GM18499 (cell line): ENCODE measurements around the gene TMEM25.
"Not testable (repeated sequence)": the region's sequence is repeated elsewhere in the genome, so short reads cannot be mapped to it uniquely, and the experiment has no call there.

Experiments
- ATAC-seq: cut with Tn5 transposase; IDR thresholded peaks from one replicate; pipeline ENCODE4 v1.9.1; 2021; ENCODE audit warnings: moderate number of reproducible peaks; ENCODE audit not compliant: insufficient read depth, unreplicated experiment

Gene TMEM25

DNA sequence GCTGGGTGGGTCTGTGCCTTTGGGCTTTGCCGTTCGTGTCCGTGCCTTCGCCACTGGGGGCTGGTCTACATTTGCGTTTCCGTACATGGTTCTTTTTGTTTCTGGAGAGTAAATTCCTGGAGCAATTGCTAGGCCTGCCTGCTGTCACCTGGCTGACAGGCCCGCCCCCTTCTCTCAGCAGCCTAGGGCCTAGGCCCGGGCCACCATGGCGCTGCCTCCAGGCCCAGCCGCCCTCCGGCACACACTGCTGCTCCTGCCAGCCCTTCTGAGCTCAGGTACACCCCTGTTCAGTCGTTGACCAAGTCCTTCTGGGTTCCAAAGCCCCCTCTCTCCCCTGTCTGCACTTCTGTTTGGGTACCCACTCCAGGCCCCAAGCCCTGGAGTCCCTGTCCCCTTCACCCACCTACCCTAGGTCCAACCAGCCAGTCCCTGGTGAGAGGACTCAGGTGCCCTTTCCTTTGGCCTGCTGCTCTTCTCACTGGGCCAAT is 649 bp downstream of the TMEM25 start:
- no peak for ATAC-seq

DNA sequence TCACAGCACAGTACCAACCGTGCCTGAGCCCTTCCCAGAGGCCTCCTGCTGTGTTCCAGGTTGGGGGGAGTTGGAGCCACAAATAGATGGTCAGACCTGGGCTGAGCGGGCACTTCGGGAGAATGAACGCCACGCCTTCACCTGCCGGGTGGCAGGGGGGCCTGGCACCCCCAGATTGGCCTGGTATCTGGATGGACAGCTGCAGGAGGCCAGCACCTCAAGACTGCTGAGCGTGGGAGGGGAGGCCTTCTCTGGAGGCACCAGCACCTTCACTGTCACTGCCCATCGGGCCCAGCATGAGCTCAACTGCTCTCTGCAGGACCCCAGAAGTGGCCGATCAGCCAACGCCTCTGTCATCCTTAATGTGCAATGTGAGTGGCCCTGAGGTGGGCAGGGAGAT is 1.1 kb downstream of the TMEM25 start:
- ATAC-seq = no peak

DNA sequence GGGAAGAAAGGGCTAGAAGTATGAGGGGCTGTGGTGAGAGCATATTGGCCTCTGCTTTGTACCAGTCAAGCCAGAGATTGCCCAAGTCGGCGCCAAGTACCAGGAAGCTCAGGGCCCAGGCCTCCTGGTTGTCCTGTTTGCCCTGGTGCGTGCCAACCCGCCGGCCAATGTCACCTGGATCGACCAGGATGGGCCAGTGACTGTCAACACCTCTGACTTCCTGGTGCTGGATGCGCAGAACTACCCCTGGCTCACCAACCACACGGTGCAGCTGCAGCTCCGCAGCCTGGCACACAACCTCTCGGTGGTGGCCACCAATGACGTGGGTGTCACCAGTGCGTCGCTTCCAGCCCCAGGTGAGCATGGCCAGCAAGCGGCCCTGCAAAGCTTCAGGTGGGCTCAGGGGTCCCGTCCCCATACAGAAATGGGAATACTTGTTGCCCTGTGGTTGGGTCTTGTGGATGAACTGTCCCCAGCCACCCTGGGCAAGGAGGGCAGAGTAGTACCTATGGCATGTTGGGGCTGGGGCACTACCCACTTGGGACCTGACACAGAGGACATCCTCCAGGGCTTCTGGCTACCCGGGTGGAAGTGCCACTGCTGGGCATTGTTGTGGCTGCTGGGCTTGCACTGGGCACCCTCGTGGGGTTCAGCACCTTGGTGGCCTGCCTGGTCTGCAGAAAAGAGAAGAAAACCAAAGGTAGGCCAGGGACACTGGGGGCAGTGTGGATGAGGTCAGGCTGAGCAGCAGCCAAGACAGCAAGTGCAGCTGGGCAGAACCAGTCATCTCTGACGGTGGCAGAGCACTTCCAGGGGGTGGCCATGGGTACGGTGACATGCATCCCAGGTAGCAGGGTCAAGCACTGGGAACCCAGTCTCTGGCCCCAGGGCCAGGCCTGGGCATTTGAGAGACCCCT is 2.1 kb downstream of the TMEM25 start:
- ATAC-seq = no peak

DNA sequence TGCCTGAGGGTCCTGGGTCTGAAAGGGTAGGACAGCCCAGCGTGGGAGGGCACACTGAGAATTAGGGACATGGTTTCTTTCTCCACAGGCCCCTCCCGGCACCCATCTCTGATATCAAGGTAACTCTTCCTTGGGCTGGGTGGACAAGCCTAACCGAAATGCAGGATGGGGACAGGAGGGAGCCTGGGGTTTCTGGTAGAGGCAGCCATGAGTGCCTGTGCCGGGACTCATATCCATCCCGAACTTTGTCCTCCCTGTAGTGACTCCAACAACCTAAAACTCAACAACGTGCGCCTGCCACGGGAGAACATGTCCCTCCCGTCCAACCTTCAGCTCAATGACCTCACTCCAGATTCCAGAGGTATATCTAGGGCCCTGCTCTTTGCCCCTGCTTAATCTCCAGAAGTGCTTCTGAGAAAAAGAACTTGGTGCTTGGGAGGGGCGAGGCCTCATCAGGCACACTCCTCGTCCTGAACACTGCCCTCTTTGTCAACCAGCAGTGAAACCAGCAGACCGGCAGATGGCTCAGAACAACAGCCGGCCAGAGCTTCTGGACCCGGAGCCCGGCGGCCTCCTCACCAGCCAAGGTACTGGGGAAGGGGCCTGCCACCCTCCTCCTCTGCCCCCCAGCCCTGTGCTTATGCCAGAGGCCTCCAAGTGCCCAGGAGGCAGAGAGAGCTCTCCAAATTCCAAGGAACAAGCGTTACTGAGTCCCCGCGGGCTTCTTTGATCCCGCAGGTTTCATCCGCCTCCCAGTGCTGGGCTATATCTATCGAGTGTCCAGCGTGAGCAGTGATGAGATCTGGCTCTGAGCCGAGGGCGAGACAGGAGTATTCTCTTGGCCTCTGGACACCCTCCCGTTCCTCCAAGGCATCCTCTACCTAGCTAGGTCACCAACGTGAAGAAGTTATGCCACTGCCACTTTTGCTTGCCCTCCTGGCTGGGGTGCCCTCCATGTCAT is 3.1 kb downstream of the TMEM25 start:
- ATAC-seq = no peak

DNA sequence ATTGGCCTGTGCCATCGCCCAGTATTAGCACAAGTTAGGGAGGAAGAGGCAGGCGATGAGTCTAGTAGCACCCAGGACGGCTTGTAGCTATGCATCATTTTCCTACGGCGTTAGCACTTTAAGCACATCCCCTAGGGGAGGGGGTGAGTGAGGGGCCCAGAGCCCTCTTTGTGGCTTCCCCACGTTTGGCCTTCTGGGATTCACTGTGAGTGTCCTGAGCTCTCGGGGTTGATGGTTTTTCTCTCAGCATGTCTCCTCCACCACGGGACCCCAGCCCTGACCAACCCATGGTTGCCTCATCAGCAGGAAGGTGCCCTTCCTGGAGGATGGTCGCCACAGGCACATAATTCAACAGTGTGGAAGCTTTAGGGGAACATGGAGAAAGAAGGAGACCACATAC is 4.3 kb downstream of the TMEM25 start:
- ATAC-seq = no peak

DNA sequence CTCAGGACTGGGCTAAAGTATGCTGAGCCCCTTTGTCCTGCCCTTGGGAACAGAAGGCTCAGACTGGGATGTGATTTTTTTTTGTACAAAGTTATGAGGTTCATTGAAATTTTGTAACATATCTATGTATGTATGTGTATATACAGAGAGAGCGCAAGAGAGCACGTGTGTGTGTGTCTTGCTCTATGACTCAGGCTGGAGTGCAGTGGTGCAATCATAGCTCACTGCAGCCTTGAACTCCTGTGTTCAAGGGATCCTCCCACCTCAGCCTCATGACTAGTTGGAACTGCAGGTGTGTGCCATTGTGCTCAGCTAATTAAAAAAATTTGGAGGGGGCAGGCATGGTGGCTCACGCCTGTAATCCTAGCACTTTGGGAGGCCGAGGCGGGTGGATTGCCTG is 5.7 kb downstream of the TMEM25 start:
- ATAC-seq = no peak

DNA sequence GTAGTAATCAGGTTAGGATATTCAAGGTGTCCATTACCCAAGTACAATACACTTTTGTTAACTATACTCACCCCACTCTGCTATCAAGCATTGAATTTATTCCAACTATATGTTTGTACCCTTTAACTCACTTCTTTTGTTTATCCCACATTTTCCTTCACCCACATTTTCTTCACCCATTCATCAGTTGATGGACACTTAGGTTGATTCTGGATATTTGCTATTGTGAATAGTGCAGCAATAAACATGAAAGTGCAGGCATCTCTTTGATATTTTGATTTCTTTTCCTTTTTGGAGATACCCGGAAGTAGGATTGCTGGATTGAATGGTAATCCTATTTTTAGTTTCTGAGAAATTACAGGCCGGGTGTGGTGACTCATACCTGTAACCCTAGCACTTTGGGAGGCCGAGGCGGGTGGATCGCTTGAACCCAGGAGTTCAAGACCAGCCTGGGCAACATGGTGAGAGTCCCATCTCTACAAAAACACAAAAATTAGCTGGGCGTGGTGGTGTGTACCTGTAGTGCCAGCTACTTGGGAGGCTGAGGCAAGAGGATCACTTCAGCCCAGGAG is 6.5 kb downstream of the TMEM25 start:
- ATAC-seq = no peak

DNA sequence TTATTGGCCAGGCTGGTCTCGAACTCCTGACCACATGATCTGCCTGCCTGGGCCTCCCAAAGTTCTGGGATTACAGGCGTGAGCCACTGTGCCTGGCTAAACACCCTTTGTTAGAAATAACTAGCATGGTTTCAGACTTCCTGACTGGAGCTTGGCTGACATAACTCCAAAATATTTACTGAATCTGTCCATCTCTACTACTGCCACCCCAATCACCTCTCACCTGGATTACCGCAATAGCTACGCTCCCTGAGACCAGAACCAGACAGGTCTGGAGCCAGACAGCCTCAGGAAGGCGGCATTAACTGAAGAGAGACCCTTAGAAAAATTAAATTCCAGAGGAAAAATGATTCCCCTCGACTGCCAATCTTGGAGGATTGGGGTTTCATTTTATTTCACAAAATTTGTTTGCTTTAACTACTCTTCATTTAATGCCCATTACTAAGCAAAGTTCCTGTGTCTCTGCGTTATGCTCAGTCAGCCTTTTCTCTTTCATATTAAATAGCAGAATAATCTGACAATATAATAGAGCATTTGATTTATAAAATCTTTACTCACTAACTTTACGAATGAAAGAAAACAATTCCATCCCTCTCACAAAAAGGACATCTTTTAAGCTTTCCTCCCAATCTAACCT is 13.1 kb downstream of the TMEM25 start:
- ATAC-seq = no peak

DNA sequence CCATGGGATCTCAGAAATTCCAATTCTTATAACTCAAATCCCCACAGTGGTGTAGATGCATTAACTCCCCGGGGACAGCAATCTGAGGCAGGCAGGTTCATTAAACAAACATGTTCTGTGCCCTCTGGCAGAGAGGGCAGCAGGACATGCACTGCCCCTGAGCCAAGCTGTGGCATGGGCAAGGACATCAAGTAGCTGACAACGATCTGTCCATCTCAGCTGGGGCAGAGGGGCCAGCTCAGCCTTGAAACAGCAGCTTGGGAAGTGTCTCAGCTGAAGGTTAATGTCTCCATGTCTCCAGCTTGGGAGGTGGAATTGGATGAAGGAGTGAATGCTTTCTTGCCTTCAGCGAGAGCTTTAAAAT is 13.6 kb downstream of the TMEM25 start:
- ATAC-seq = no peak

DNA sequence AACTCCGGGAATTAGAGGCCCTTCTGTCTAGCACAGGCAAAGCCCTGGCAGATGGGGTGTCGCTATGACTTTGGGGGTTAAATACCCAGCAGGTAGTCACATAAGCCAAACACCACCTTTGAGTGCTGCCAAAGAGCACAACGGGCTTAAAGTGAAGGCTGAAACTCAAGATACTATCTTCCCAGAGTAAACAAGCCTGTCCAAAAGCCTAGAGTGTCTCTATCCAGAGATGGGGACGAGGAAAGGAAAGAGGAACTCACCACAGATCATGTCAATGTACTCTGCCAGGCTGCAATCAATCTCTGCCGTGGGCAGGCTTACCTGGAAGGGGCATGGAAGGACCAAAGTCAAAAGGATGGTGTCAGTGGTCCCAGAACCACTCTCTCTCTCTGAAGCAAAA is 14.5 kb downstream of the TMEM25 start:
- no peak for ATAC-seq

DNA sequence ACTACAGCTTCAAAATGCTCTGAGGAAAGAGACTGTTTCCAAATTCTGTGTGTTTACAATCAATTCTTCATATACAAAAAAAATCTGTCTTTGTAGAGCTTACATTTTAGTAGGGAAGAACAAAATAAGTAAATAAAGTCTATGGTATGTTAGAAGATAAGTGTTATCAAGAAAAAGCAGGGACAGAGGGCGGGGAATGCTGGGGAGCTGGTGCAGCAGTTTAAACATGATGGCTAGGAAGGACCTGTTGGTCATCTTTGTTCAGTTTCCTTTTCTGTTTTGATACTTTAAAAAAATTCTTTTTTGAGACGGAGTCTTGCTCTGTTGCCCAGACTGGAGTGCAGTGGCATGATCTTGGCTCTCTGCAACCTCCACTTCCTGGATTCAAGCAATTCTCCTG is 16.1 kb downstream of the TMEM25 start:
- ATAC-seq = no peak

DNA sequence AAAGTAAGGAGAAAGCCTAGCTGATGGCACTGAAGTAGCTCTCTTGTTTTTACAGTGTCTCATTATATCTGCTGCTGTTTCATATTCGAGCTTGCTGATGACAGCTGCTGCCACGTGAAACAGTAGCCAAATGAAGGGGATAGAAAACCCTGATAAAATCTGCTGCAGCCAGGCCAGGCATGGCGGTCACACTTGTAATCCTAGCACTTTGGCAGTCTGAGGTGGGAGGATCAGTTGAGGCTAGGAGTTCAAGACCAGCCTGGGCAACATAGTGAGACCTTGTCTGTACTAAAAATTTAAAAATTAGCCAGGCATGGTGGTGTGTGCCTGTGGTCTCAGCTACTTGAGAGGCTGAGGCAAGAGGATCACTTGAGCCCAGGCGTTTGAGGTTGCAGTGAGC is 21.3 kb downstream of the TMEM25 start:
- ATAC-seq = no peak

DNA sequence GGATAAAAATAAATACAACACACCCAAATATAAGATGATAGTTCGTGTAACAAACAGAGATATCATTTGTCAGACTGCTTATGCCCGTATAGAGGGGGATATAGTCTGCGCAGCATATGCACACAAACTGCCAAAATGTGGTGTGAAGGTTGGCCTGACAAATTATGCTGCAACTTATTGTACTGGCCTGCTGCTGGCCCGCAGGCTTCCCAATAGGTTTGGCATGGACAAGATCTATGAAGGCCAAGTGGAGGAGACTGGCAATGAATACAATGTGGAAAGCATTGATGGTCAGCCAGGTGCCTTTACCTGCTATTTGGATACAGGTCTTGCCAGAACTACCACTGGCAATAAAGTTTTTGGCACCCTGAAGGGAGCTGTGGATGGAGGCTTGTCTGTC is 29.8 kb downstream of the TMEM25 start:
- ATAC-seq = no peak

DNA sequence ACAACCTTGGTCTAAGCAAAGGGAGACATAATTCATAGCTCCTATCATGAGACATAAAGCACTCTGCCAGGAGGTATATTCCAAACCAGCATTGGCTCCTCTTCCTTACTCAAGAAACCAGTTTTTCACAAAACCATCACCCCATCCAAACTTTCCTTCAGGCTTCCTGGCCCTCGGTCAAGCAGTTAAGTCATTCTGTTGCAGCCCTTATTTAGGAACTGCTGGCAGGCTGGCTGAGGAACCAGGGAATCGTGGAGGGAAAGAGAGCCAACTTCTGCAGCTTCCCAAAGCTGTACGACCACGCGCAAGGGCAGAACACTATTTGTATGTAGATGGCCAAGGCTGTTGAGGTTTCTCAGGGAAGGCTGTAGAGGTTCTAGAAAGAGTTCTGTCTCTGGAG is 34.1 kb downstream of the TMEM25 start:
- ATAC-seq = no peak

DNA sequence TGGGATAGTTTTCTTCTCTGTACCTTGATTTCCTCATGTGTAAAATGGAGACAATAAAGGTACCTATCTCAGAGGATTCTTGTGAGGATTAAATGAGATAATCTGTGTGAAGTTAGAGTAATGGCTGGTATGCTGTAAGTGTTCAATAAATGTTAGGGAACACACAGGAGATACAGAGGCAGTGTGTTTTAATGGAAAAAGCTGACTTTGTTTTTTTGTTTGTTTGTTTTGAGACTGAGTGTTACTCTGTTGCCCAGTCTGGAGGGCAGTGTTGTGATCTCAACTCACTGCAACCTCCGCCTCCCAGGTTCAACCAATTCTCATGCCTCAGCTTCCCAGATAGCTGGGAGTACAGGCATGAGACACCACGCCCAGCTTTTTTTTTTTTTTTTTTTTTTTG is 38.7 kb downstream of the TMEM25 start:
- ATAC-seq = no peak

DNA sequence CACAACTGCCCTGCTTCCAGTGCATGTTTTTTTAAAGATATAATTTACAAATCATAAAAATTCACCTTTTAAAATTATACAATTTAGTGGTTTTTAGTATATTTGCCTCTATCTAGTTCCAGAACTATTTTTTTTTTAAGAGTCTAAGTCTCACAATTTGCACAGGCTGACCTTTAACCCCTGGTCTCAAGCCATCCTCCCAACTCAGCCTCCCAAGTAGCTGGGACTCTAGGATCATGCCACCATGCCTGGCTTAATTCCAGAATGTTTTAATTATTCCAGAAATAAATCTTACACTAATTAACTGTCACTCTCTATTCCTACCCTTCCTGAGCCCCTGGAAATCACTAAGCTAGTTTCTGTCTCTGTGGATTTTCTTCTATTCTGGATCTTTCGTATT is 39.8 kb downstream of the TMEM25 start:
- ATAC-seq = no peak

DNA sequence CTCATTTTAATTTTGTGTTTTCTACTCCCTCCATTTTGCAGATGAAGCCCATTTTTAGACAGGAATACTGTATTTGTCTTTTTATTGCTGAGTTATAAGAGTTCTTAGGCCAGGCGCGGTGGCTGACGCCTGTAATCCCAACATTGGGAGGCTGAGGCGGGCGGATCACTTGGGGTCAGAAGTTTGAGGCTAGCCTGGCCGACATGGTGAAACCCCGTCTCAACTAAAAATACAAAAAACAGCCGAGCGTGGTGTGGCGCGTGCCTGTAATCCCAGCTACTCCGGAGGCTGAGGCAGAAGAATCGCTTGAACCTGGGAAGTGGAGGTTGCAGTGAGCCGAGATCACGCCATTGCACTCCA is 40.7 kb downstream of the TMEM25 start:
- not testable (repeated sequence) for ATAC-seq

DNA sequence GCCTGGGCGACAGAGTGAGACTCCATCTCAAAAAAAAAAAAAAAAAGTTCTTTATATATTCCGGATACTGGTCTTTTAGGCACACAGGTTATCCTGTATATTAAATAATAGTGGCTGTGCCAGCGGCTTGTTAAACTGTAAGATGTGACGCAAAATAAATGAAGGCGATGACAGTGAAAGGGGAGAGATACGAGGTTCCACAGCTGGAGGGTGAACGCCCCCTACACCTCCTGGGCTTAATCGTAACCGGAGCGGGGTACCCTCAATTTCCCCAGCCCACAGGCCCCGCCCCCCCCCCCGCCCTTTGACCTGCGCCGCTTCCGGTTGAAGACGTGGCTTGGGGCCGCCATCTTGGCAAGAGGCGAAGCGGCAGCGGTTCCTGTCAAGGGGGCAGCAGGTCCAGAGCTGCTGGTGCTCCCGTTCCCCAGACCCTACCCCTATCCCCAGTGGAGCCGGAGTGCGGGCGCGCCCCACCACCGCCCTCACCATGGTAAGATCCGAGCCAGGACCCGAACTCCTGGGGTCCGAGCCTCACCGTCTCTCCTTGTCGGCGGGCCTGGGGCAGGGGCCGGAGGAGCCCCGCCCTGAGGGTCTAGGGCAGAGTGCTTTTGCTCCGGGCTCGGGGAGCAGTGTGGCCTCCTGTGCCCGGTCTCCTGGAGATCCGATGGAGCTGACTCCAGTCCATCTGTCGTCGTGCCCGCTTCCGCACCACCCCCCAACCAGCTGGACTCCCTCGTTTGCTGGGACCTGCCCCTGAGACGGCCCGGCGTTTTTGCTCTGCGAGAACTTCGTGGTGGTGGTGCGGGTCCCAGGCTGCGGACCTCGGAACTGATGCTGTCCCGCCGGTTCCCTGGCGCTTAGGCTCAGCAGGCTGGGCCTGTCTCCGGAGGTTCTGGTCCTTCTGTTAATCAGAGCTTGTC is 41.3 kb downstream of the TMEM25 start, which contains the start of gene ARCN1:
ARCN1 (plus strand) TSS at position 349 of the 920 bp plus-strand sequence; CDS start at position 488, 139 bp downstream.
- no peak for ATAC-seq

DNA sequence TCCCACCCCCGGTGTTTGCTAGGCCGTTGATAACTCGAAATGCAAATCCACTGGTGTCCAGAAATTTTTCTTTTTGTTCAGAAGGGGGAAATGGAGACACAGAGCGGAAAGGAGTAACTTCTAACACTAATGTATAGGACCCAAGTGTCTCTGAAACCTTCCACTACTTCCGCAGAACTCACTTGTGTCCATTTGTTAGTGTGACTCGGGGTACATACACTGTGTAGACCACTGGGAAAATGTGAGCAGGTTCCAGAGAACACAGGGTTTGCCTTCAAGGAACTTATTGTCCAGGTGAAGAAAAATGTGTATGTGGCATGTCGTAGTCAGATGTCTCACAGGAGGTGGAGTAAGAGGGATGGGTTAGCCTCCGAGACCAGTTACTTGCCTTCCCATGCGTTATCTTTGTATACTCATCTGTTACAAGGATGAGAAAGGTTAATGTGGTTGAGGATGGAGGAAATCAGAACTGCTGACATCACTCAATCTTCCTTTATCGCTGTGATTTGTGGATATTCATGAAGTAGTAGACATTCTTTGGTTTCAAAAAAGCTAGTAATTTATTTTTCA is 42.1 kb downstream of the TMEM25 start:
- no peak for ATAC-seq
